Lung (tissue), 12 donors: ENCODE measurements around the gene SLC22A12. TPM values are rescaled to one million over a fixed set of nuclear protein-coding genes. Genes with fewer than 3 reads are reported as not detected.

Experiments
- ATAC-seq: fragments of 200-7000 bp; cut with Tn5 transposase; one replicate; pipeline ENCODE4 v1.9.1; 2020; ENCODE audit warnings: moderate number of reproducible peaks; ENCODE audit not compliant: insufficient read depth, low FRiP score
- DNase-seq, 3 donors: peaks; one replicate each; pipeline ENCODE4 v3.0.0-alpha.2; 2013 to 2017
- H3K27ac ChIP-seq, 2 donors: one replicate each; pipeline ENCODE4 v1.5.1; 2013; ENCODE audit warnings: mild to moderate bottlenecking in 2 of 2, moderate library complexity in 2 of 2, control low read depth in 1 of 2, inconsistent platforms in 1 of 2, low read depth in 1 of 2, low read length in 1 of 2
- H3K27me3 ChIP-seq, 3 donors: one replicate each; pipeline ENCODE4 v1.5.1; 2013; ENCODE audit warnings: low read length in 2 of 3; ENCODE audit not compliant: control insufficient read depth in 3 of 3, insufficient read depth in 3 of 3
- H3K36me3 ChIP-seq, 4 donors: one replicate each; pipeline ENCODE4 v1.5.1; 2013; ENCODE audit warnings: low read length in 4 of 4, mild to moderate bottlenecking in 1 of 4, moderate library complexity in 1 of 4; ENCODE audit not compliant: control insufficient read depth in 4 of 4, insufficient read depth in 4 of 4
- H3K4me1 ChIP-seq, 5 donors: one replicate each; pipeline ENCODE4 v1.5.1; 2013; ENCODE audit warnings: low read length in 5 of 5, mild to moderate bottlenecking in 2 of 5, moderate library complexity in 1 of 5; ENCODE audit not compliant: control insufficient read depth in 5 of 5, insufficient read depth in 5 of 5
- H3K4me3 ChIP-seq: one replicate; pipeline ENCODE4 v1.5.1; 2013; ENCODE audit warnings: mild to moderate bottlenecking, control low read depth, moderate library complexity
- H3K9ac ChIP-seq, 2 donors: one replicate each; pipeline ENCODE4 v1.5.1; 2013; ENCODE audit warnings: low read length in 2 of 2, control low read depth in 1 of 2; ENCODE audit not compliant: insufficient read depth in 1 of 2
- H3K9me3 ChIP-seq, 4 donors: one replicate each; pipeline ENCODE4 v1.5.1; 2013; ENCODE audit warnings: low read length in 3 of 4, mild to moderate bottlenecking in 1 of 4, moderate library complexity in 1 of 4; ENCODE audit not compliant: control insufficient read depth in 4 of 4, insufficient read depth in 3 of 4
- WGBS, 2 donors: extraction: QIAGEN DNeasy Blood & Tissue Kit; methylation state at CpG; one replicate each; pipeline ENCODE4 v1.1.7; 2013; 5-methylcytosine and 5-hydroxymethylcytosine counted together
- polyA plus RNA-seq, 2 donors: library from polyadenylated mRNA; stranded (reverse); fragments of 200-250 nt; gene quantifications; one replicate each; pipeline ENCODE4 v1.2.1, GENCODE V29; 2013
- total RNA-seq, 2 donors: library from RNA; depleted of rRNA in 1 of 2; stranded (reverse); fragments of >200 nt in 1 of 2; gene quantifications; one replicate each; pipeline ENCODE4 v1.2.1, GENCODE V29; 2014 to 2021
- TF ChIP-seq, protein P1 (sequence below): IDR thresholded peaks from 2 replicates; pipeline ENCODE4 v1.5.1; 2012; ENCODE audit warnings: mild to moderate bottlenecking; ENCODE audit errors: control extremely low read depth, extremely low read depth
- donor health status: control.
- donor health status: control.
- donor health status: Bipolar disorder and iron deficiency.
- donor health status: healthy.
- donor health status: DM: yes; HTN: yes; CAD: no.

Gene SLC22A12
- total and polyA plus RNA-seq, 4 donors: not detected

DNA sequence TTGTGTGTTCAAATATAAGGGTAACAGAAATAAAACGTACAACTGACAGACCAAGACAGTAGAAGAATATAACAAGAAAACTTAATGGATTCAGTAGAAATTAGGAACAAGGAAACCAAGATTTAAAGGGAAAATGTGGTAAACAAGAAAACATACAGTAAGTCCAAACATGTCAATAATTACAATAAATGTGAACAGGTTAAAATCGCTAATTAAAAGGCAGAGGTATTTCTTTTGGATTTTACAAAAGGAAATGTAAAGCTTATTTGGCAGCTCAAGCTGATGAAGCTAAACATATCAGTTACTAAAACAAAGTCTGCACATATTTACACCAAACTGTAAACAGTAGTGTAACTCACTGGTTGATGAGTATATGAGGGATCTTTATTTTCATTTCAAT, 2.3 kb upstream of the SLC22A12 start:
- ATAC-seq: no peak
- H3K36me3 ChIP-seq: no peaks in the 10 kb centered on the region
- WGBS, 2 donors: 85 to 96% methylated on average over 2 of the region's 2 CpGs
- peaks cover 0 to 2% (median 0%) of the 10 kb centered on the region in 3 donors for H3K27me3 ChIP-seq
- DNase-seq: no peak
- H3K9ac ChIP-seq: no peak overlapping the region
- no peak overlapping the region for H3K27ac ChIP-seq
- TF ChIP-seq, protein P1, sequence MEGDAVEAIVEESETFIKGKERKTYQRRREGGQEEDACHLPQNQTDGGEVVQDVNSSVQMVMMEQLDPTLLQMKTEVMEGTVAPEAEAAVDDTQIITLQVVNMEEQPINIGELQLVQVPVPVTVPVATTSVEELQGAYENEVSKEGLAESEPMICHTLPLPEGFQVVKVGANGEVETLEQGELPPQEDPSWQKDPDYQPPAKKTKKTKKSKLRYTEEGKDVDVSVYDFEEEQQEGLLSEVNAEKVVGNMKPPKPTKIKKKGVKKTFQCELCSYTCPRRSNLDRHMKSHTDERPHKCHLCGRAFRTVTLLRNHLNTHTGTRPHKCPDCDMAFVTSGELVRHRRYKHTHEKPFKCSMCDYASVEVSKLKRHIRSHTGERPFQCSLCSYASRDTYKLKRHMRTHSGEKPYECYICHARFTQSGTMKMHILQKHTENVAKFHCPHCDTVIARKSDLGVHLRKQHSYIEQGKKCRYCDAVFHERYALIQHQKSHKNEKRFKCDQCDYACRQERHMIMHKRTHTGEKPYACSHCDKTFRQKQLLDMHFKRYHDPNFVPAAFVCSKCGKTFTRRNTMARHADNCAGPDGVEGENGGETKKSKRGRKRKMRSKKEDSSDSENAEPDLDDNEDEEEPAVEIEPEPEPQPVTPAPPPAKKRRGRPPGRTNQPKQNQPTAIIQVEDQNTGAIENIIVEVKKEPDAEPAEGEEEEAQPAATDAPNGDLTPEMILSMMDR: no peak
- no peak overlapping the region for H3K4me3 ChIP-seq
- peaks cover 0 to 8% (median 4%) of the 10 kb centered on the region in 4 donors for H3K9me3 ChIP-seq
- no peaks in the 10 kb centered on the region for H3K4me1 ChIP-seq

- H3K9me3 ChIP-seq: peaks cover 0 to 8% (median 4%) of the 10 kb centered on the region in 4 donors
- whole genome bisulfite sequencing, 2 donors: 84 to 90% methylated on average over 36 of the region's 36 CpGs
- no peak overlapping the region for H3K4me3 ChIP-seq
- ATAC-seq (no peak), DNase-seq (no peak)
- H3K27ac ChIP-seq: no peak overlapping the region
- H3K4me1 ChIP-seq: no peaks in the 10 kb centered on the region
- no peak overlapping the region for H3K9ac ChIP-seq
- H3K27me3 ChIP-seq: no peaks in the 10 kb centered on the region
- no peaks in the 10 kb centered on the region for H3K36me3 ChIP-seq
- TF ChIP-seq, protein P1: no peak
These were observed 525 bp downstream of the SLC22A12 start for GRCh38 chr11:64591257-64592233.

GRCh38 chr11:64592234-64592615, 1.2 kb downstream of the SLC22A12 start:
- 85 to 88% methylated on average over 3 of the region's 3 CpGs for WGBS, 2 donors
- ATAC-seq: no peak
- TF ChIP-seq, protein P1: no peak
- H3K36me3 ChIP-seq: no peaks in the 10 kb centered on the region
- no peak for DNase-seq
- H3K9ac ChIP-seq: no peak overlapping the region
- peaks cover 0 to 8% (median 4%) of the 10 kb centered on the region in 4 donors for H3K9me3 ChIP-seq
- H3K27me3 ChIP-seq: no peaks in the 10 kb centered on the region
- no peaks in the 10 kb centered on the region for H3K4me1 ChIP-seq
- H3K4me3 ChIP-seq: no peak overlapping the region
- H3K27ac ChIP-seq: no peak overlapping the region
